Cerebellar cortex (tissue), 1 donor: ENCODE data around the gene COG1.

Experiments used
- DNase-seq: peaks from one replicate; pipeline ENCODE4 v3.0.0-alpha.2; 2015; ENCODE audit warnings: low spot score

The COG1 gene

GRCh38 chr17:73228748-73229236 is 35.9 kb downstream of the COG1 start:
- no peak for DNase-seq

- no peak for DNase-seq
Measured at GRCh38 chr17:73230088-73230487, 37.2 kb downstream of the COG1 start.

- DNase-seq: peak; percentile 35
Measured at GRCh38 chr17:73231395-73231794, 38.5 kb downstream of the COG1 start.

- peak; percentile 96 for DNase-seq
Measured at GRCh38 chr17:73231841-73232586, 39.2 kb downstream of the COG1 start.

- DNase-seq: peak; percentile 53
Measured at GRCh38 chr17:73232587-73233373, 39.9 kb downstream of the COG1 start.

- no peak for DNase-seq
Measured at GRCh38 chr17:73234736-73235135, 41.9 kb downstream of the COG1 start.

GRCh38 chr17:73237714-73238113 is 44.9 kb downstream of the COG1 start:
- DNase-seq: no peak

GRCh38 chr17:73240561-73240960 is 47.7 kb downstream of the COG1 start:
- DNase-seq: no peak

- peak; percentile 20 for DNase-seq
Measured at GRCh38 chr17:73247726-73248125, 54.9 kb downstream of the COG1 start.

GRCh38 chr17:73248532-73248931 is 55.7 kb downstream of the COG1 start:
- no peak for DNase-seq

- DNase-seq: no peak
Measured at GRCh38 chr17:73249700-73250099, 56.8 kb downstream of the COG1 start.

- no peak for DNase-seq
Measured at GRCh38 chr17:73250851-73251640, 58.2 kb downstream of the COG1 start.

- no peak for DNase-seq
Measured at GRCh38 chr17:73251871-73252270, 59.0 kb downstream of the COG1 start.

GRCh38 chr17:73255671-73256181 is 62.9 kb downstream of the COG1 start:
- DNase-seq: peak; percentile 76

GRCh38 chr17:73256220-73256619 is 63.4 kb downstream of the COG1 start:
- DNase-seq: peak; percentile 54

GRCh38 chr17:73257516-73257915 is 64.7 kb downstream of the COG1 start:
- no peak for DNase-seq
